Measurements from ENCODE around the gene TNIK. TPM values are rescaled to one million over a fixed set of nuclear protein-coding genes. Genes with fewer than 3 reads are reported as not detected.

The TNIK gene
- total RNA-seq, 1 donor from 2014 or later = 35.3 TPM

DNA sequence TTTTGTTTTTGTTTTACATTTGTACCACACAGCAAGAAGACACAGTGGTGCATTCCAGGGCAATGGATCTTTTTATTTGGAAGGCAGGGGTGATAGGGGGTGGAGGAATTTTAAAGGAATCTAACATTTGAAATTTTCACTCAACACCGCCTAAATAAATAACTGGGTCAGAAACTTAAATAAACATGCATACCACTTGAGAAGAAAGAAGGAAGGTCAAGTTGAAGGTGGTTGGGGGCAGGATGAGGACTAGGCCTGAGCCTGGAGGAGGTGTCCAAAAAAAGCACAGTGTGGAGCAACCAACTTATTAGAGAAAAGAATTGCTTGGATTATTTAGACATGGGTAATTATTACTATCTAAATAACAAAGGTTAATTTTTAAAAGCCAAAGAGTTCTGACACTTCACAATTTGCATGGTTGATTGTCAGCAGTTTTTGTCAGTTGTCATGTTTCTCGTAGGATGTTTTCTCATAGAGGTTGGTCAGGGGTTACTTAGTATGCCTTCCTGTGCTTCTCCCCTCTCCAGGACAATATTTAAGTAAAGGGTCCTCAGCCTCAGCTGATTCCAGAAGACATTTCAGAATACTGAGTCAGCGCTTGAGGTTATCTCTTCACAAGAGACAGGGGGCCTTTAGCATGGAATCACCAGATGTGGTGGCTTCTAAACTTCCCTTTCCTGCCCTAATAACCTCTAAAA lies 260.0 kb downstream of the TNIK start:
- Histone ChIP-seq H3K27me3 (no peaks in the 10 kb centered on the region), H3K4me3 (no peak overlapping the region), H3K4me1 (no peaks in the 10 kb centered on the region), H3K27ac (no peak overlapping the region), H3K9me3 (no peaks in the 10 kb centered on the region), H3K36me3 (no peaks in the 10 kb centered on the region)
- ATAC-seq = no peak
- no peak for DNase-seq
- intact Hi-C loops (cut with DNase I) = no loop called here
- TF ChIP-seq, protein P1, sequence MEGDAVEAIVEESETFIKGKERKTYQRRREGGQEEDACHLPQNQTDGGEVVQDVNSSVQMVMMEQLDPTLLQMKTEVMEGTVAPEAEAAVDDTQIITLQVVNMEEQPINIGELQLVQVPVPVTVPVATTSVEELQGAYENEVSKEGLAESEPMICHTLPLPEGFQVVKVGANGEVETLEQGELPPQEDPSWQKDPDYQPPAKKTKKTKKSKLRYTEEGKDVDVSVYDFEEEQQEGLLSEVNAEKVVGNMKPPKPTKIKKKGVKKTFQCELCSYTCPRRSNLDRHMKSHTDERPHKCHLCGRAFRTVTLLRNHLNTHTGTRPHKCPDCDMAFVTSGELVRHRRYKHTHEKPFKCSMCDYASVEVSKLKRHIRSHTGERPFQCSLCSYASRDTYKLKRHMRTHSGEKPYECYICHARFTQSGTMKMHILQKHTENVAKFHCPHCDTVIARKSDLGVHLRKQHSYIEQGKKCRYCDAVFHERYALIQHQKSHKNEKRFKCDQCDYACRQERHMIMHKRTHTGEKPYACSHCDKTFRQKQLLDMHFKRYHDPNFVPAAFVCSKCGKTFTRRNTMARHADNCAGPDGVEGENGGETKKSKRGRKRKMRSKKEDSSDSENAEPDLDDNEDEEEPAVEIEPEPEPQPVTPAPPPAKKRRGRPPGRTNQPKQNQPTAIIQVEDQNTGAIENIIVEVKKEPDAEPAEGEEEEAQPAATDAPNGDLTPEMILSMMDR (IDR thresholded peaks at IDR 0.05) = no peak

DNA sequence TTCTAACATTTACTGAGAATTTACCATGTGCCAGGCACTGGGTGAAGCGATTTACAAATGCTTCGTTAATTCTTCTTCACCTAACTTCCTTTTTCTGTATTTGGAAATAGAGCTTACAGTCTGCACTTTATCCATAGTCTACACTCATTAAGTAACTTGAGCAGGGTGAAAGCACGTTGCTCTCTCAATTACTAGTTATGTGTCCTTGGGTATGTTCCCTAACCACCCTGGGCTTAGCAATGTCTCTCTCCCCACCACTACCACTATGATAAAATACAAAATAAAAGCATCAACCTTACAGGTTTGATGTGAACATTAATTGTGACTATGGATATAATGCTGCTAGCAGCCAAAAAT lies 260.8 kb downstream of the TNIK start:
- Histone ChIP-seq H3K4me3 (no peak overlapping the region), H3K9me3 (no peaks in the 10 kb centered on the region), H3K36me3 (no peaks in the 10 kb centered on the region), H3K27me3 (no peaks in the 10 kb centered on the region), H3K4me1 (no peaks in the 10 kb centered on the region), H3K27ac (no peak overlapping the region)
- no peak for DNase-seq
- intact Hi-C loops (cut with DNase I) = no loop called here
- TF ChIP-seq, protein P1 (IDR thresholded peaks at IDR 0.05) = no peak
- peak; percentile 59 for ATAC-seq

DNA sequence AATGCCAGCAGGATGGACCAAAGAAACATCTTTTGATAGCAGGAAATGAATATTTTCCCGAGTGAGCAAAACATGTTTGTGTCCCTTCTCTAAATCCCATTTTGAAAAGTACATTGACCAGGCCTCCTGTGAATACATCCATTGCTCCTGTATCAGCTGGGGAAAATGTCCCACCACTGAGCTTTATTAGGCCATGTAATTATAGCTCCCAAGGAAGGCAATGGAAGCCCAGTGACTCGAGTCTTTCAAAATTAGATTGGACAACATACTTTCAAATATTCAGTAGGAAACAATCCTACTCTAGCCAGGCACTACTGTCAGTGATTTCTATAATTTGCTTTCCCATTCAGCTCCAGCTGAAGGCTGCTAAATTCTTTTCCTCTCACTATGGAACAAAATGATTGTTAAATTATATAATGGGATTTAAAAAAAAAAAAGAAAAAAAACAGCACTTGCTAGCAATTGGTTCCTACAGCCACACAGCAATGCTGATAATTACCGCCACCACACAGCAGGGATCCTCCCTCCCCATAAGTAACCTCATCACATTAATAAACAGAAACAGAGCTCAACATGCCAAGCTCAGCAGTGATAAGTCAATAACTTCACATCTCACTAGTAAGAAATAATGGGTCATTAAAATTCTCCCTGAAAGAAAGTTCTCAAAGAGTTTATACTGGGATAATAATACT lies 261.3 kb downstream of the TNIK start:
- Histone ChIP-seq H3K27me3 (no peaks in the 10 kb centered on the region), H3K9me3 (no peaks in the 10 kb centered on the region), H3K4me1 (no peaks in the 10 kb centered on the region), H3K4me3 (no peak overlapping the region), H3K27ac (no peak overlapping the region), H3K36me3 (no peaks in the 10 kb centered on the region)
- intact Hi-C loops (cut with DNase I) = no loop called here
- ATAC-seq (no peak), DNase-seq (no peak)
- TF ChIP-seq, protein P1 (IDR thresholded peaks at IDR 0.05) = no peak

DNA sequence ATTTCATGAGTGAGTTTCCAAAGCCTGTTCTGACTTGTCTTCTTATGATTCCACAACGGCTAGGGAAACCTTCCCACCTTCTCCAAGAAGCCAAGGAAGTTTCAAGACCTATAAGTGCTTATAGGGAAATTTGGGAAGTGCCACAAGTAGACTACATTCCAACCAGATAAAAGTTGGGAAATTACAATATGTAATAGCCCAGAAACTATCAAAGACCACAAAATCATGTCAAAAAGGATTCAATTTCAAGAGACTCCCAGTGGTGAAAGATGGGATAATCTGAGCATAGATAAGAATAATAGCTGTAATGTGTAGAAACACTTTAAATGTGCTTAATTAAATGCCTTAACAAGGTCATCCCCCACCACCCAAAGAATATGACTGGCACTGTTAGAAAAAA lies 264.5 kb downstream of the TNIK start:
- no peak for ATAC-seq
- Histone ChIP-seq H3K4me3 (no peak overlapping the region), H3K4me1 (no peaks in the 10 kb centered on the region), H3K9me3 (no peaks in the 10 kb centered on the region), H3K36me3 (no peaks in the 10 kb centered on the region), H3K27ac (no peak overlapping the region), H3K27me3 (no peaks in the 10 kb centered on the region)
- no peak for DNase-seq
- TF ChIP-seq, protein P1 (IDR thresholded peaks at IDR 0.05) = no peak
- intact Hi-C loops (cut with DNase I) = no loop called here

DNA sequence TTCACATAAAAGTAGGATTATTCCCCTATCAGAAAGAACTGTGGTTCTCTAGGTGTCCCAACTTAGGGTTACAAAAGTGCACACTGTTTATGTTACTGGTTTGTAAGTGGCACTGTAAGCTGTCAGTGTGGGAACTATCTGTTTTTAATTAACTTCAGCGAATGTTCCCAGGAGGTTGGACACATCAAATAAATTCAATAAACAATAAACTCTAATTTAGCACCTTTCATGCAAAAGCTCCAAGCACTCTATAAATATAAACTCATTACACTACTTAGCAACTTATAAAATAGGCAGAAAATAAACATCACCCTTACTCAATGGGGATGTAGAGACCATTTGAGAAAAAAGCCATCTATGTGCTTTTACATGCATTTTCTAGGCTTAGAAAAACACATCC lies 265.2 kb downstream of the TNIK start:
- intact Hi-C loops (cut with DNase I) = no loop called here
- TF ChIP-seq, protein P1 (IDR thresholded peaks at IDR 0.05) = no peak

More for the DNA sequence above, 265.2 kb downstream of the TNIK start:
- no peaks in the 10 kb centered on the region for H3K27me3 ChIP-seq
- H3K4me1 ChIP-seq = no peaks in the 10 kb centered on the region
- ATAC-seq (no peak), DNase-seq (no peak)
- no peak overlapping the region for H3K27ac ChIP-seq
- H3K36me3 ChIP-seq = no peaks in the 10 kb centered on the region
- H3K9me3 ChIP-seq = no peaks in the 10 kb centered on the region
- no peak overlapping the region for H3K4me3 ChIP-seq

All from upper lobe of right lung (tissue), 1 donor.